ENCODE measurements around the gene ACBD6.
"Not testable (repeated sequence)": the region's sequence is repeated elsewhere in the genome, so short reads cannot be mapped to it uniquely, and the experiment has no call there.

Gene ACBD6

GRCh38 chr1:180497826-180498225 is 4.6 kb downstream of the ACBD6 start:
- in situ Hi-C loops (cut with HindIII; ENCODE audit: low sequenced_read_pairs) = no loop called here

DNA sequence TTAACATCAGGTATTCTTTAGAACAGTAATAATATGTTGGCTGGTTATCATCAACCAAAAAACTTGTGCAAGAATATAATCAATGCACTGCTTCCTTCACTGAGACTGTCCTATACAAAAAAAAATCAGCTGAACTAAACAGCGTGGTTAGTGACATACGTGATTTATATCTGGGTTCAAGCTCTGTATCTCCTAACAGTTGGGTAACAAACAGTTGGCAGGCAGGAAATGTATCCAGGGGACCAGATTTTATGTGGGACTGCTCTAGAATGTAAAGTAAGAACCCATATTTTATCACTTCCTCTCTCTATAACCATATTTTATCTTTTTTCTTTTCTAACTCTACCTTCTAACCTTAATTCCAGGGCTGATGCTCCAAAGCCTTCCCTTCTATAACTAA is 8.0 kb downstream of the ACBD6 start:
- in situ Hi-C loops (cut with HindIII; ENCODE audit: low sequenced_read_pairs) = no loop called here

DNA sequence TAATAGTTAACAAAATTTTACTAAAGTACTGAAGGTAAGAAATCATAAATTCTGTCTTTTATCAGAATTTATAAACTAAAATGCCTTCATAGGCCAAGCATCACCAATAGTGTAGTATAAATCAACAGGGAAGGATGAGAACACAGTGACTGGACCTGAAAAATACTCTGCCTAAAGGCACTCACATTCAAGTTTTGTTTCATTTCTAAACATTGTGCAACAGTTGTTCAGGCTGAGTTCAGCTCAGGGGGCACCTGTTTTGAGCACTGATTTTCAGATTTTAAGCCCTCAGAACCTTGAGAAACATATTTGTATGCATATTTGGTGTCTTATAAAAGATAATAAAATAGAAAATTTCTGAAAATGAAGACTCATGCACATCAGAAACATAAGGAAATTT is 12.4 kb downstream of the ACBD6 start:
- in situ Hi-C loops (cut with HindIII; ENCODE audit: low sequenced_read_pairs) = no loop called here

- in situ Hi-C loops (cut with HindIII; ENCODE audit: low sequenced_read_pairs) = no loop called here
These were observed 13.1 kb downstream of the ACBD6 start for GRCh38 chr1:180489313-180489712.

DNA sequence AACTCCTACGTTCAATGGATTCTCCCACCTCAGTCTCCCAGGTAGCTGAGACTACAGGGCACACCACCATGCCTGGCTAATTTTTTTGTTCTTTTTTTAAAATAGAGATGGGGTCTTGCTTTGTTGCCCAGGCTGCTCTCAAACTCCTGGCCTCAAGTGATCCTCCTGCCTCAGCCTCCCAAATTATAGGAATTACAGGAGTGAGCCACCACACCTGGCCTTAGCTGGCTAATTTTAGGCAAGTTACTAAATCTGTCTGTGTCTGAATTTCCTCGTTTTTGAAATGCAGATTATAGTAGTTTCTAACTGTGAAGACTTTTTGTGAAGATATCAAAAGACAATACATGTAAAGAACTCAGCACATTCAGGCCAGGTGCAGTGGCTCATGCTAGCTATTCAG is 13.7 kb downstream of the ACBD6 start:
- in situ Hi-C loops (cut with HindIII; ENCODE audit: low sequenced_read_pairs) = no loop called here

- in situ Hi-C loops (cut with HindIII; ENCODE audit: low sequenced_read_pairs) = no loop called here
These were observed 16.3 kb downstream of the ACBD6 start for GRCh38 chr1:180486092-180486491.

- in situ Hi-C loops (cut with HindIII; ENCODE audit: low sequenced_read_pairs) = no loop called here
These were observed 17.9 kb downstream of the ACBD6 start for GRCh38 chr1:180484490-180484889.

DNA sequence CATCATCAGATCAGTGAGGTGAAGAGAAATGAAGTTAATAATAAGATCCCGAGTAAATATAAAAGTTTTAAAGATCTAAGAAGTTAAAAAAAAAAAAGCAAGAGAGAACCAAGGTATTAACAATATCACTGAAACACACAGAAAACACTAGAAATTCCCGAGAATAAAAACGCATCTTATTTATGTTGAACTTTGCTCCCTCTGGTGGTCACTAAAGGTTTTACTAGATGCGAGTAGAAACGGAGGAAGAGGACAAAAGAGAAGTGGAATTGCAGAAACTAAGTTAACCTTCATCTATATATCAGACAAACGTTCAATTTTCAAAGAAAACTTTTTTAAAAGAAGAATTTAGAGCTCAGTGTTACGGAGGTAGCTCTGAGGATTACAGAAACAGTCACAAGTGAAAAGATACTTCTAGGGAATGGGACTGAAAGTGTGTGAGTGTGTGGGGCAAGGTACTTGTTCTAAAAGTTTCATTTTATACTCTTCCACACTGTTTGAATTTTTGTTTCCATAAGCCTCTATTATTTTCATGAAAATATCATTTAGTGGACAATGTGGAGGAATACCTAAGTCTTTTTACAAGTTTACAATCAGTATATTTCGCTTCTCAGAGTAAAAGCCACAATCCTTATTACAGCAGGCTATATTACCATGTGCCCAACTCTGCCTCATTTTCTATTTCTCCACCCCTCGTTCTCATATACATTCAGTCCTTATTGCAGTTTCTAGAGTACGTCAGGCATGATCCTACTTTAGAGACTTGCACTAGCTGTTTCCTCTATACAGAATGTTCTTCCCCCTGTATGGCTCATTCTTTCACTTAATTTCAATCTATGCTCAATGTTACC is 19.7 kb downstream of the ACBD6 start:
- in situ Hi-C loops (cut with HindIII; ENCODE audit: low sequenced_read_pairs) = no loop called here

DNA sequence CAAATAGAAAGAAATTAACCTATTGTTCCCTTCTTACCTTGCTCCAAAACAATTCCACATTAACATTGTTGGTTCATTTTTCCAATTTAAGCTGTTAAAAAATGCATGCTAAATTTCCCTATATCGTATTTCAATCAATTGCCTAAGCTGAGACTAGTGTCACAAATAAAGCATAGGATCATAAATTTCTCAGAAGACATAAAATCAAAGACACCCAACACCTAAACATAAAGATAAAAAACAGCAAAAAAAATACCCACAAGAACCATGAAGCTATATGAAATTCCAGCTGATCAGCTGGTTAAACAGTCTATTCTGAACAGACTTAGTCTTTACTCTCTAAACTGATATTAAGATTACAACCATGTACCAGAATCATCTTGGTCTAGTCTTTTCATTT is 32.3 kb downstream of the ACBD6 start:
- in situ Hi-C loops (cut with HindIII; ENCODE audit: low sequenced_read_pairs) = no loop called here

DNA sequence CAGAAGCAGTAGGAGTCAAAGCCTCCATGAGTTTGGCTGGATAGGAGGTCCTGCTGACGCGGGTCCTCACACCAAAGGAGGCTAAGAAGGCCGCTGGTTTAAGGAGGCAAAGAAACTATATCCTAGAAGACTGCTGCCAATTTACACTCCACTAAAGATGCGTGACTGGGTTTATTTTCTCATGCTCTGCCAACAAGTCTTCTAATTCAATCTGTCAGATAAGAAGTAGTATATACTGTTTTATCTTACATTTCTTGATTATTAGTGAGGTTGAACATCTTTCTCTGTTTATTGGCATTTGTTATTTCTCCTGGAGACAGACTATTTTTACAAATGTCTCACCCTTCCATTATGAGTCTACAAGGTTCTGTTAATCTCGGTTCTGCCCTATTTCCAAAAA is 34.1 kb downstream of the ACBD6 start:
- in situ Hi-C loops (cut with HindIII; ENCODE audit: low sequenced_read_pairs) = no loop called here

DNA sequence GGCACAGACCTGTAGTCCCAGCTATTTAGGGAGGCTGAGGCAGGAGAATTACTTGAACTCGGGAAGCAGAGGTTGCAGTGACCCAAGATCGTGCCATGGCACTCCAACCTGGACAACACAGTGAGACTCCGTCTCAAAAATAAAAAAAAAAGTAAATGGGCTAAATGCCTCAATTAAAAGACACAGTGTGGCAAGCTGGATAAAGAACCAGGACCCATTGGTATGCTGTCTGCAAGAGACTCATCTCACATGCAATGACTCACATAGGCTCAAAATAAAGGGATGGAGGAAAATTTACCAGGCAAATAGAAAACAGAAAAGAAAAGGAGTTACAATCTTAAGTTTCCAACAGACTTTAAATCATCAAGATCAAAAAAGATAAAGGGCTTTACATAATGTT is 40.3 kb downstream of the ACBD6 start:
- in situ Hi-C loops (cut with HindIII; ENCODE audit: low sequenced_read_pairs) = no loop called here

- in situ Hi-C loops (cut with HindIII; ENCODE audit: low sequenced_read_pairs) = not testable (repeated sequence)
These were observed 40.7 kb downstream of the ACBD6 start for GRCh38 chr1:180461682-180462081.

GRCh38 chr1:180458807-180459206 is 43.6 kb downstream of the ACBD6 start:
- in situ Hi-C loops (cut with HindIII; ENCODE audit: low sequenced_read_pairs) = no loop called here

DNA sequence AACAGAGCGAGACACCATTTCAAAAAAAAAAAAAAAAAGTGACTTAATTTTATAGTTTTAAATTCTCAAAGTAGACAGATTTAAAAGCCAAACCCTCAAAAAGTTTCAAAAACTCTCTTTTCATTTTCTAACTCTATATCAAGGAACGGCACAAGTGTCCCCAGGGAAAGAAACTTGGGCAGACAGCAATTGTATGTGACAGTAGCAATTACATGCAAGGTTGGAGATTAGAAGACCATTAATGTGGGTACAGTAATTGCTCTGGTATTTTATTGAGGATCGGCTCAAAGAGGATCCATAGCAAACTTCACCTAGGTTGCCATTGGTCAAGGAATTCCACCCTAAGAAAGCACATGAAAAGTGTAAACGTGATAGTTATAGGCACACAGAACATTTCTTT is 46.2 kb downstream of the ACBD6 start:
- in situ Hi-C loops (cut with HindIII; ENCODE audit: low sequenced_read_pairs) = no loop called here

- in situ Hi-C loops (cut with HindIII; ENCODE audit: low sequenced_read_pairs) = no loop called here
These were observed 50.9 kb downstream of the ACBD6 start for GRCh38 chr1:180451504-180451903.

DNA sequence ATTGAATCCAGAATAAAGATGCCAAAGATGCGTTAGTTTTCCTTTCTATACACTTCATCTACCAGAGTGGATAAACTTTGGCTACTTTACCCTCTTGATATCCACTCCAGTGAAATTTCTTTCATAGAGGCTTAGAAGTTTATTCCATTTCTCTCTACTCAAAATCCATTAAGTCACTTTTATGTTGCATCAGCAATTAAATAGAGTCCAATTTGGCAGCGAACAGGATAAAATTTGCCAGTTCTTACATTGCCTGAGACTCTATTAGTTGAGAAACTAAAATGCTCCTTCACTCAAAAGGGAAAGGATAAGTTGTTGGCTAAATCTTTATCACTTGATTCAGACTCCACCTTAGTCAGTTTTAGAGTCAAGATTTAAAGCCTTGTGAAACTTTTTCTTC is 57.9 kb downstream of the ACBD6 start:
- in situ Hi-C loops (cut with HindIII; ENCODE audit: low sequenced_read_pairs) = no loop called here

DNA sequence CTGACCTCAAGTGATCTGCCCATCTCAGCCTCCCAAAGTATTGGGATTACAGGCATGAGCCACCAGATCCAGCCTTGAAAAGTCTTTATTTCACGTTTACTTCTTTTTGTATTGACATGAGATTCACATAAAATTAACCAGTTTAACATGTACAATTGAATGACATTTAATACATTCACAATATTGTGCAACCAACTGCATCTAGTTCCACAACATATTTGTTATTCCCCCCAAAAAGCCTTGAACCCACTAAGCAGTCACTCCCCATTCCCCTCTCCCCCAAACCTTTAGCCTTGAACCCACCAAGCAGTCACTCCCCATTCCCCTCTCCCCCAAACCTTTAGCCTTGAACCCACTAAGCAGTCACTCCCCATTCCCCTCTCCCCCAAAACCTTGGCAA is 62.0 kb downstream of the ACBD6 start:
- in situ Hi-C loops (cut with HindIII; ENCODE audit: low sequenced_read_pairs) = no loop called here

DNA sequence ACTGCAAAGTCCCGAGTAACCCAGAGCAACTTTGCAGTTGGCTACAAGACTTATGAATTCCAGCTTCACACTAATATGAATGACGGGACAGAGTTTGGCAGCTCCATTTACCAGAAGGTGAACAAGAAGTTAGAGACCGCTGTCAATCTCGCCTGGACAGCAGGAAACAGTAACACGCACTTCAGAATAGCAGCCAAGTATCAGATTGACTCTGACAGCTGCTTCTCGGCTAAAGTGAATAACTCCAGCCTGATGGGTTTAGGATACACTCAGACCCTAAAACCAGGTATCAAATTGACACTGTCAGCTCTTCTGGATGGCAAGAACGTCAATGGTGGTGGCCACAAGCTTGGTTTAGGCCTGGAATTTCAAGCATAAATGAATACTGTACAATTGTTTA is 66.8 kb downstream of the ACBD6 start:
- in situ Hi-C loops (cut with HindIII; ENCODE audit: low sequenced_read_pairs) = no loop called here

- in situ Hi-C loops (cut with HindIII; ENCODE audit: low sequenced_read_pairs) = no loop called here
These were observed 68.5 kb downstream of the ACBD6 start for GRCh38 chr1:180433873-180434272.

GRCh38 chr1:180431683-180432082 is 70.7 kb downstream of the ACBD6 start:
- in situ Hi-C loops (cut with HindIII; ENCODE audit: low sequenced_read_pairs) = no loop called here

- in situ Hi-C loops (cut with HindIII; ENCODE audit: low sequenced_read_pairs) = no loop called here
These were observed 73.3 kb downstream of the ACBD6 start for GRCh38 chr1:180428782-180429695.

DNA sequence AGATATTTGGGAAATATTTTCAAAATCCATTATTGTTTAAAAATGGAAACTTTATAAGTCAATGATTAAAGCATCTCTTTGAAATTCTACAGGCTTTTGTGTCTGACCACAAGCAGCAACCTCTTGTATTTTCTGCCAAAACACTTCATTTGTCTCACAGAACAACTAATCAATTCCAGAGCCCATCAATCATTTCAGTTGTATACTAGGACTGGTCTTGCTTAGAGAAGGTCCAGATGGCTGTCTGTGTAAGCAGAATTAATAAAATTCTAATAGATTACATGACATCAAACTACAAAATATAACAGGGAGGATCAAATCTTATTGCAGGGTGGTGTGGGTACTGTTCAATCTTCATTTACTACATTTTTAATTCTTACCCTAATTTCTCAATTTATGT is 76.4 kb downstream of the ACBD6 start:
- in situ Hi-C loops (cut with HindIII; ENCODE audit: low sequenced_read_pairs) = no loop called here
